22Rv1 (cell line): ENCODE measurements around the gene CRPPA.

Experiments
- ZFX ChIP-seq: fragments of 450-650 bp; IDR thresholded peaks from 2 replicates; pipeline ENCODE4 v1.6.1; 2017; ENCODE audit warnings: antibody characterized with exemption, borderline replicate concordance
- TF ChIP-seq, protein P1 (sequence below): fragments of 450-650 bp; IDR thresholded peaks from 2 replicates; pipeline ENCODE4 v1.5.1; 2017; ENCODE audit warnings: mild to moderate bottlenecking

GRCh38 chr7:16396766-16397500 is 24.4 kb downstream of the CRPPA start:
- TF ChIP-seq, protein P1, sequence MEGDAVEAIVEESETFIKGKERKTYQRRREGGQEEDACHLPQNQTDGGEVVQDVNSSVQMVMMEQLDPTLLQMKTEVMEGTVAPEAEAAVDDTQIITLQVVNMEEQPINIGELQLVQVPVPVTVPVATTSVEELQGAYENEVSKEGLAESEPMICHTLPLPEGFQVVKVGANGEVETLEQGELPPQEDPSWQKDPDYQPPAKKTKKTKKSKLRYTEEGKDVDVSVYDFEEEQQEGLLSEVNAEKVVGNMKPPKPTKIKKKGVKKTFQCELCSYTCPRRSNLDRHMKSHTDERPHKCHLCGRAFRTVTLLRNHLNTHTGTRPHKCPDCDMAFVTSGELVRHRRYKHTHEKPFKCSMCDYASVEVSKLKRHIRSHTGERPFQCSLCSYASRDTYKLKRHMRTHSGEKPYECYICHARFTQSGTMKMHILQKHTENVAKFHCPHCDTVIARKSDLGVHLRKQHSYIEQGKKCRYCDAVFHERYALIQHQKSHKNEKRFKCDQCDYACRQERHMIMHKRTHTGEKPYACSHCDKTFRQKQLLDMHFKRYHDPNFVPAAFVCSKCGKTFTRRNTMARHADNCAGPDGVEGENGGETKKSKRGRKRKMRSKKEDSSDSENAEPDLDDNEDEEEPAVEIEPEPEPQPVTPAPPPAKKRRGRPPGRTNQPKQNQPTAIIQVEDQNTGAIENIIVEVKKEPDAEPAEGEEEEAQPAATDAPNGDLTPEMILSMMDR = no peak
- TF ChIP-seq ZFX = no peak
